ENCODE data around the gene DCC.

GRCh38 chr18:53458268-53458667 is 1118.3 kb downstream of the DCC start:
- TF ChIP-seq CTCF (IDR thresholded peaks at IDR 0.05) (no peak), POLR2AphosphoS5 (IDR thresholded peaks at IDR 0.05) (no peak)
